Measurements from ENCODE around the gene GAB1. TPM values are rescaled to one million over a fixed set of nuclear protein-coding genes. Genes with fewer than 3 reads are reported as not detected.

GAB1 gene
- 77.4 TPM for total RNA-seq
- long read RNA-seq, full-length matches to known transcripts, result 1 of 6 reads
- long read RNA-seq, partial matches to known transcripts, result 2 of 6 reads
- long read RNA-seq, other reads (novel, unspliced or antisense), result 3 of 6 reads

DNA sequence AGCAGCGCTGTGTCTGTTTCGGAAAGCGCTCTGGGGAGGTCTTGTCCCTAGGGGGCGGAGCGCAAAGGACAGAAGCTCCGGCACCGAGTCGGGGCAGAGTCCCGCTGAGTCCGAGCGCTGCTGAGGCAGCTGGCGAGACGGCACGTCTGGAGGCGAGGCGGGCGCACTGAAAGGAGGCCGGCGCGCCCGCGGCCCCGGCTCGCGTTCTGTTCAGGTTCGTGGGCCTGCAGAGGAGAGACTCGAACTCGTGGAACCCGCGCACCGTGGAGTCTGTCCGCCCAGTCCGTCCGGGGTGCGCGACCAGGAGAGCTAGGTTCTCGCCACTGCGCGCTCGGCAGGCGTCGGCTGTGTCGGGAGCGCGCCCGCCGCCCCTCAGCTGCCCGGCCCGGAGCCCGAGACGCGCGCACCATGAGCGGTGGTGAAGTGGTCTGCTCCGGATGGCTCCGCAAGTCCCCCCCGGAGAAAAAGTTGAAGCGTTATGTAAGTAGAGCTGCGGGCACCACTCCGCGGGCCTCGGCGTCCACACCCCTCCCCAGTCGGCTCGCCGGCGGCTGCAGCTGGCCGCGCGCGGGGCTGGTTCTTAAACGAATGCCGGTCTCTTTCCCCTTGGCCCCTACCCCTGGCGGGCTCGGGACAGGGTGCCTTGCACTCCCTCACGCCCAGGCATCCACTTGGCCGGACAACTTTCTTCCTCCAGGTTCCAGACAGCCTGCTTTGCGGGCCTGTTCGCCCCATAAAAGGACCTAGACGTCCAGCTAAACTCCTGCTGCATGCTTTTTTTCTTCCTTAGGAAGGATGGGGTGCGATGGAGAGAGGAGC lies at the start of gene GAB1:
TSS of gene GAB1 (plus strand) at position 96 of the 819 bp plus-strand sequence. CDS start at position 409, 313 bp downstream.
- ATAC-seq (peak; percentile 74), DNase-seq (ENCODE audit: missing footprints) (peak; percentile 90)
- intact Hi-C loops (cut with DNase I), result loop anchor here (2.0 to 5.0 kb wide), 7 partner anchors 40 to 145 kb away; no protein-coding TSS in a partner anchor

DNA sequence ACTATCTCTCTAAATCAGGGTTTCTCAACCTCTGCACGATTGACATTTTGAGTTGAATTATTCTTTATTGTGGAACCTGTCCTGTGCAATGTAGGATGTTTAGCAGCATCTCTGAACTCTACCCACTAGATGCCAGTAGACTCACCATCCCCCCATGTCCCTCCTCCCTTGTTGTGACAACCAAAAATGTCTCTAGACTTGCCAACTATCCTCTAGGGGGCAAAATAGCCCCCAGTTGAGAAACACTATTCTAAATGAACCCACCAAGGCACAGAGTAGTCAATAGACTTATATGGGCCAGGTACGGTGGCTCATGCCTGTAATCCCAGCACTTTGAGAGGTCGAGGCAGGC lies 49.1 kb upstream of the GAB1 start:
- ATAC-seq, result no peak
- intact Hi-C loops (cut with DNase I), result no loop called here

DNA sequence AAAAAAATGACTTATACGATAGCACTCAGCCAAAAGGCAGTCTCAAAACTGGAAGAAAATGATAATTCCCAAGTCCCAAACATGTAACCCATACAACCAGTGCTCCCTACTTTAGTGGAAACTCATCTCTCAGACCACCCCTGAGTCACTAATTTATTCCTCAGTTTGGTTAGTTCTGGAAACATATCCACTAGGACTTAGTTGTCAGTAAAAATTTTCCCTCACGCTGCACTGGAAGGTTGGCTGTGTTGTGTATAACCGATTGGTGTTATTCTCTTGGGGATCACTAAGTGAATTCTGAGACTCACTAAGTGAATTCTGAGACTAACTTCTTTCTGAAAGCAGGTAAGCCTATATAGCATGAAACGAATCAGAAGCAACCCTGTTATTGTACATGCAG lies 48.5 kb upstream of the GAB1 start:
- no peak for DNase-seq (ENCODE audit: missing footprints)
- no peak for ATAC-seq
- intact Hi-C loops (cut with DNase I), result no loop called here

More for the DNA sequence above, 49.1 kb upstream of the GAB1 start:
- no peak for DNase-seq (ENCODE audit: missing footprints)

DNA sequence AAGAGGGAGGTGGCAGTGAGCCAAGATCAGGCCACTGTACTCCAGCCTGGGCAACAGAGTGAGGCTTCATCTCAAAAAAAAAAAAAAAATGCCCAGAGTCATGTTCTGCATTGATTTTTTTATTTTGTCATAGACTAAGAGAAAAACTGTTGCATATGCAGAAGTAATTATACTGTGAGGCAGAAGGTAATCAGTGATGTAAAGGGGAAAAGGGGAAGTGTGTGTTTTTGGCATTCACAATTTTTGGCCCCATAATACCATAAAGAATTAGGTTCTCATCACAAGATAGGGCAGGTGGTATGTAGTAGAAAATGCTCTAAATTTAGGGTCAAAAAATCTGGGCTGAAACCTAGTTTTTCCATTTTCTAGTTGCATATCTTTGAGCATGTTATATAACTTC lies 47.3 kb upstream of the GAB1 start:
- intact Hi-C loops (cut with DNase I), result no loop called here
- DNase-seq (ENCODE audit: missing footprints) (no peak), ATAC-seq (no peak)

DNA sequence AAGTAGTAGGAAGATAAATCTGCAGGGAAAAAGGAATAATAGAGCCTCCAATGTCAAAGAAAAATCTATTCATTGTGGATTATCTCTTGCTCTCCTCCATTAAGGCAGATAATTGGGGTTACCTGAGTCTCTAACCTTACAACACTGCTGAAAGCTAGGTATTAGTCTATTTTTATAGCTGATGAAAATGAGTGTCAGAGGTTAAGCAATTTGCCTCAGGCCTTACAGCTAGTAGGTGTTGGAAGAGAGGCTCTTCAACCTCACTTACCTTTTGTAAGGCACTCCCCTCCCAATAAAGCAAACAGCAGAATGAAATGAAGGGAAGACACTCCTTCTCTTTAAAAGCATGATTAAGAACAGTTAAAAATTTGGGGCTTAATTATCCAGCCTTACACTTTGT lies 45.4 kb upstream of the GAB1 start:
- intact Hi-C loops (cut with DNase I), result loop anchor here (5.0 kb wide), 1 partner anchor 46 kb away; the partner anchor contains the start of gene GAB1
- ATAC-seq (no peak), DNase-seq (ENCODE audit: missing footprints) (no peak)

DNA sequence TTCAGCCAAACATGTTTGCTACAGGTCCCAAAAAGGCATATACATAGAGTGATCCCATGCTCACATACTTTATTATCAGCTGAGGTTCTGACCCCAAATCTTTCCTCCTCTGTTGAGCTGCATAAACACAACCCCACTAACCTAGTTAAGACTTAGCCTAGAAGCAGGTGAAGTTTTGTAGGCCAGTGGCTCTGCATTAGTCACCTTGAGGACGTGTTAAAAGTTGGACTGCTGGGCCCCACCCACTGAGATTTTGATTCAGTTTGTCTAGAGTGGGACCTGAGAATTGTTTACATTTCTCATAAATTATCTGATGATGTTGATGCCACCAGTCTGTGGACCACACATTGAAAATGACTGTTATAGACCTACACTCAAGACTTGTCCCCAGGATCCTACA lies 43.8 kb upstream of the GAB1 start:
- intact Hi-C loops (cut with DNase I), result loop anchor here (5.0 kb wide), 1 partner anchor 44 kb away; the partner anchor contains the start of gene GAB1
- DNase-seq (ENCODE audit: missing footprints) (no peak), ATAC-seq (no peak)

DNA sequence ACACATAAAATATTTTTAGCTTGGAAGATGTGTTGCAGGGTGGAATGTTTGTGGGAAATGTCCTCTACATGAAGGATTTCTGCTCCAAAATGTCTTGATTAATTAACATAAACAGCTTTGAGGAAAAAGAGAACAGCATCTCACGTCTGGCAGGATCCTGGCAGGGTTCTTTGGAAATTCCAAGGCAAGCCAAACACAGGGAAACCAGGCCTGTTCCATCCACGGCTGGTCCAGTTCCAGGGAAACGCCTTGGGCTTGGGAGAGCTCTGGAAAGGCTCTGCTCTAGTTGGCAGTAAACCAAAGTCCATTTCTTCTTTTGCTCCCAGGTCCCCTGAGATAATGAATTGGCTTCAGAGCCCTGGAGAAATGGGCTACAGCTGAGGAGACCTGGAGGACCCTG lies 42.4 kb upstream of the GAB1 start:
- intact Hi-C loops (cut with DNase I), result loop anchor here (5.0 kb wide), 1 partner anchor 43 kb away; the partner anchor contains the start of gene GAB1
- ATAC-seq (peak; percentile 92), DNase-seq (ENCODE audit: missing footprints) (peak; percentile 90)

DNA sequence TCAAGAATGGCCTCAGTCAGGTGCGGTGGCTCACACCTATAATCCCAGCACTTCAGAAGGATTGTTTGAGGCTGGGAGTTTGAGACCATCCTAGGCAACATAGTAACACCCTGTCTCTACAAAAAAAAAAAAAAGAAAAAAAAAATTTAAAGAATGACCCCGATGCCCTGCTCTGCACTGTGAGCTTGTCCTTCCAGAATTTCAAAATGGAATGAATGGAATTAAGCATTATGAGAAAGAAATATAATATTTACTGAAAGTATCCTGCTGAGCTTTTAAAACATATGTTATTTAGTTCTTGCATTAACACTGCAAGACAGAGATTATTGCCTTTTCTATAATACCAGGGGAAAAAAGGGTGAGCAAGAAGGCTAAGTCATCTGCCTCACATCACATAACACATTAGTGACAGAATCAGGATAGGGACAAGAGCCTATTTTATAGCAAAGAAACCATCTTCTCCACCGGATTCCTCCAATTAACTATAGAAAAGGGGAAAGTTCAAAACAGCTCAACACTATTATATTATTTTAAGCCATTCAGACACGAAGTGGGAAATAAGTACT lies 41.9 kb upstream of the GAB1 start:
- no peak for ATAC-seq
- DNase-seq (ENCODE audit: missing footprints), result no peak
- intact Hi-C loops (cut with DNase I), result loop anchor here (5.0 kb wide), 1 partner anchor 43 kb away; the partner anchor contains the start of gene GAB1

DNA sequence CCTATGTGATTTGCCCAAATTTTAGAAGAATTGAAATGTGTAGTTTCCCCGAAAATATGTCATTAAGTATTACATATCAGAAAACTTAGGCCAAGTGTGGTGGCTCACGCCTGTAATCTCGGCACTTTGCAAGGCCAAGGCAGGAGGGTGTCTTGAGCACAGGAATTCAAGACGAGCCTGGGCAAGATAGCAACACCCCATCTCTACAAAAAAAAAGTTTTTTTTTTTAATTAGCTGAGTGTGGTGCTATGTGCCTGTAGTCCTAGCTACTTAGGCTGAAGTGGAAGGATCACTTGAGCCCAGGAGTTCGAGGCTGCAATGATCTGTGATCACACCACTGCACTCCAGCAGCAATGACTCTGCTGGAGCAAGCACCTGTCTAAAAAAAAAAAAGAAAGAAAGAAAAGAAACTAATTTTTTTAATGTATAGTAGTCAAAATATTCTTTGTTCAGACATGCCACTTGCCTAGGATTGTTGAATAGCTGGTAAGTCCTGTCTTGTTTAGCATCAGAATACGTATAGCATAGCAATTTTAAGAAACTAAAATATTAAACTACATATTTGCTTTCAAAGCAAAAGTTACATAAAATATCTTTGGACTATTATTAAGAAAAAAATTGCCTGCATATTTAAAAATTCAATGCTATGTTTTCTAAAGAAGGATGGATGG lies 40.1 kb upstream of the GAB1 start:
- DNase-seq (ENCODE audit: missing footprints), result no peak
- intact Hi-C loops (cut with DNase I), result no loop called here
- ATAC-seq, result no peak

DNA sequence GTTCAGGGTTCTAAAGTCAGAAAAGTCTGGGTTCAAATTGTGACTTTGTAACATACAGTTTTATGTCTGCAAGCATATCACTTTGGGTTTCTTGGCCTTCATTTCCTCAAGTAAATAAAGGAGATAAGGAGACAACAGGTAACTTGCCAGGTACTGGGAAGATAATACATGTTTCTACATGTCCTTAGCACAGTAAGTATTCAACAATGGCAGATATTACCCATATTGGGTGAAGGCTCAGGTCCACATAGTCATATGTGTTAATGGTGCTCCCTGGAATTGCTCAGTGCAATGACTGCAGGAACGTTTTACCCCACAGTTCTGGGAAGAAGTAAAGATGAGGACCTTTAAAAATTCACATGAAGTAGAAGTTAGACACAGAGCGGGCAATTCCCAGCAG lies 35.8 kb upstream of the GAB1 start:
- intact Hi-C loops (cut with DNase I), result no loop called here
- ATAC-seq (no peak), DNase-seq (ENCODE audit: missing footprints) (no peak)

DNA sequence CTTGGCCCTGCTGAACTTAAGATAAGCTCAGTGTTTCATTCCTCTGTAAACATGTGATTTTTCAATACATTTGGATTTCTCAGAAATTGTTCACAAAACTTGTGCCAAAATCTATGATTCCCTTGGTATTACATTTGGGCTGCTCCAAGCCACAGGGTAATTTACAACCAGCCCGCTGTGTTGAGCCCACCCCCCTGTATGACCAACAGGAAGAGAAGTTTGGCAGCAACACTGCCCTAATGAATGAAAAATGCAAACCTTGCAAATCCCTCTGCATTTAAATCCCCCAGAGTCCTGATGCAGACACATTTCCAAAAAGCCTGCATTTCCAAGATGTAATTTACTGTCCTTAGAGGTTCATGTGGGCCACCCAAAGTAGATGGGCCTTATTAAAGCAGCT lies 34.1 kb upstream of the GAB1 start:
- ATAC-seq (peak; percentile 44), DNase-seq (ENCODE audit: missing footprints) (peak; percentile 64)
- intact Hi-C loops (cut with DNase I), result no loop called here

DNA sequence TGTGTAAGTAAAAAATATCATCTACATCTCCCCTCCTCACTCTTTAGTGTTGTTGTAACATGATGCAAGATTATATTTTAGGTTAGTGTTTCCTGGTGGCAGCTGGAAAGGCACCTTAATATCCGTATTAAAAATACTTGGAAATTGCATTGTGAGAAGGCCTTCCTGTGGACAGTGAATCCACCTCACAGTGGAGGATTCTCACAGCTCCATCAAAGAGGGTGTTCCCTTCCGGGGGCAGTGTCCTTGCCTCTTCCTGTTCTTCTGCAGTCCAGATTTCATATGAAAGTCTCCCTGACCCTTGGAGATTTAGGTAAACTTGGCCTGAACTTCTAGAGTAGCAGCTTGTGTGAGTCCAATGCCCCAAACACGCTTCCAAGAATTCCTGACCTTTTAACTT lies 29.9 kb upstream of the GAB1 start:
- DNase-seq (ENCODE audit: missing footprints) (no peak), ATAC-seq (no peak)
- intact Hi-C loops (cut with DNase I), result no loop called here

DNA sequence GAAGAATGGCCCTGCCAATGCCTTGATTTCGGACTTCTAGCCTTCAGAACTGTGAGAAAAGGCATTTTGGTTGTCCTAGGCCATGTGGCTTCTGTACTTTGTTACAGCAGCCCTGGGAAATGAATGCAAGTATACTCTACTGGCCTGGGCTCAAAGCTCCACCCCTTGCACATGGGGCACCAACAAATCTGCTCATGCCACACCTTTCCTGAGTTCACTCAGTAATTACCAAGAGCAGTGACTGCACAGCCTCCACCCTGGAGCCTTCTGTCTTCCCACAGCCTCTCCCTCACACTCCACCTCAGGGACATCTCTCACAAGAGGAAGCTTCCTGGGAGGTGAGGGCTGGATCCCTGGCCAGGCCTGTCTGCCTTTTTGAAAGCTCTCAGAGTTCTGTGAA lies 29.1 kb upstream of the GAB1 start:
- intact Hi-C loops (cut with DNase I), result no loop called here
- ATAC-seq (no peak), DNase-seq (ENCODE audit: missing footprints) (no peak)

DNA sequence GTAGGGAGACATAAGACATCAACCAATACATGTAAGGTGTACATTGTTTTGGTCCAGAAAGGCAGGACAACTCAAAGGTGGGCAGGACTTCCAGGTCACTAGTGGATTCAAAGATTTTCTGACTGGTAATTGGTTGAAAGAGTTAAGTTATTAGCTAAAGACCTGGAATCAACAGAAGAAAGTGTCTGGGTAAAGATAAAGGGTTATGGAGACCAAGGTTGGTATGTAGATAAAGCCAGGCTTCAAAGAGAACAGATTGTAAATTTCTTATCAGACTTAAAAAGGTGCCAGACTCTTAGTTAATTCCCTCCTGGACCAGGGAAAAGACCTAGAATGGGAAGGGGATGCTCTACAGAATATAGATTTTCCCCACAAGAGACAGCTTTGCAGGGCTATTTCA lies 28.3 kb upstream of the GAB1 start:
- intact Hi-C loops (cut with DNase I), result no loop called here
- ATAC-seq (no peak), DNase-seq (ENCODE audit: missing footprints) (no peak)

DNA sequence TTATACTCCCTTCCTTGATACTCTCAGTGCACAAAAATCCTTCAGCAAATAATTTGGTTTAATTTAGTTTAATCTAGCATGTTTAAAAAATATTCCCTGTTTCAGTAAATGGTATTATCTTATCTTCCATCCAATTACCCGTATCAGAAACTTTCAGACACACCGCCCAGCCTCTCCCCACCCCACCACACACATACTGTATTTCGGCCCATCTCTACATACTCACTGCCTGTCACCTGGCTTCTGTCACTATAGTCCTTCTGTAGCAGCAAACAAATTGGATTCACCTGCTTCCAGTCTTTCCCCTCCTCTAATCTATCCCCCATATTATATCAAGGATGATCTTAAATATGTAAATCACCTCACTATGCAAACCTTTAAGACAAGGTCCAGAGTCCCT lies 24.8 kb upstream of the GAB1 start:
- intact Hi-C loops (cut with DNase I), result no loop called here
- no peak for ATAC-seq
- DNase-seq (ENCODE audit: missing footprints), result no peak

DNA sequence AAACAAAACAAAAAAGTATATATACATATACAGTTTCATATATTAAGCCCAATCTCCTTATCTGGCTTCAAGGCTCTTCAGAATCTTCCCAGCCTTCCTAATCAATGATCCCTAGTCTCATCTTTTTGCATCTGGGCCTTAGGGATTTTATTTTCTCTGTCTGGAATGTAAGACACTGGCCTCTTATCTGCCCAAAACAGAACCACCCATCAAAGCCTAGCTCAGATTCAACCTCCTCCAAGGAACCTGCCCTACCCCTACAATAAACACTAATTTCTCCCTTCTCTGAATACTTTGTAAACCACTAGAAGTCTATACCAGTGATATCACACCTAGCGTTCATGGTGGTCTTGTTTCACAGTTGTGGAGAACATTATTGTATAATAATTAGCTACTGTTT lies 23.2 kb upstream of the GAB1 start:
- no peak for ATAC-seq
- intact Hi-C loops (cut with DNase I), result no loop called here

DNA sequence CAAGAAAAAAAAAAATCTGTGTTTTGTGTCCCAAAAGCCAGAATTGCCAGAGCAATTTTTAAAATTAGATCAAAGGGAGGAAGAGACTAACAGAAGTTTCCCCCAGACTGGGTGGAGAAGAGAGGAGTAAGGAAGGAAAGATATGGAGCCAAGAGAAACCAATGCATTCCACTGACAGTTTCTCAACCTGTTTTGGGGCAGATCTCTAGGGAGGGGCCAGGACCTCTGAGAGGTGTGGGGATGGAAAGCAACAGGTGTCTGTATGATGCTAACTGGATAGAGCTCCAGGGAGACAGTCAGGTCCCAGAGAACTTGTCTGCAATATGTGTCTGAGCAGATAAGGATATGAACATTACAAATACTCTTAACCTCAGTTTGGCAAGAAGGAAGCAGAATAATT lies 22.7 kb upstream of the GAB1 start:
- ATAC-seq (no peak), DNase-seq (ENCODE audit: missing footprints) (no peak)
- intact Hi-C loops (cut with DNase I), result no loop called here

More for the DNA sequence above, 23.2 kb upstream of the GAB1 start:
- no peak for DNase-seq (ENCODE audit: missing footprints)

DNA sequence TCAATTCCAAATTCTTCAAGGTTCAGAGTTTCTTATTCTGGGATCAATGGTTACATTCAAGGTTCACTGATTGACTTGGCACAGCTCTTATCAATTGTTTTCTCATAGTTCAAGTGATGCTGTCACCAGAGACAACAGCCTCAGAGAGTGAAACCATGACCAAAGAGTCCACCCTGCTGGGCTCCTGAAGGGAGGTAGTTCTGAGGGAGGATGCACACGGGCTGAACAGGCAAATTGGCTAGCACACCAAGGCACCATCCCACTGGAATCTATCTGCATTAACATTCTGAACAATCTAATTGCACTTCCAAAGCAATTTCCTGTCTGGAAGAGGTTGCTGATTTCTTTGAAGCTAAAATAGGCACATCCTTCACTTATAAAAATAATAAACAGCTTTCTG lies 16.6 kb upstream of the GAB1 start:
- intact Hi-C loops (cut with DNase I), result no loop called here

DNA sequence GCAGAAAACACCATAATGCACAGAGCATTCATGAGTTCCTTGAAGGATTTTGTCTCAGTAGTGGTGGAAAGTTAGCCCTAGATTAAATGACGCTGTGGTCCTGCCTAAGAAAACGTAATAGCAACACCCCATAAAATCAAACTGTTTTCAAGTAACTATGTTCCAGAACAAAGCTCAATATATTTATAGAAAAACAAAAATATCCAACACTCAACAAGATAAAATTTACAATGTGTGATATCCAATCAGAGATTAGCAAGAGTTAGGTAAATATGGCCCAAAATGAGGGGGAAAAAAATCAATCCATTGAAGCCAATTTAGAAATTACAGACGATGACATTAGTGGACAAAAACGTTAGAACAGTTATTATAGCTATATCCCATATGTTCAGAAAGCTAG lies 9.9 kb upstream of the GAB1 start:
- intact Hi-C loops (cut with DNase I), result no loop called here
- DNase-seq (ENCODE audit: missing footprints) (no peak), ATAC-seq (no peak)

More for the DNA sequence above, 16.6 kb upstream of the GAB1 start:
- no peak for ATAC-seq
- DNase-seq (ENCODE audit: missing footprints), result no peak

DNA sequence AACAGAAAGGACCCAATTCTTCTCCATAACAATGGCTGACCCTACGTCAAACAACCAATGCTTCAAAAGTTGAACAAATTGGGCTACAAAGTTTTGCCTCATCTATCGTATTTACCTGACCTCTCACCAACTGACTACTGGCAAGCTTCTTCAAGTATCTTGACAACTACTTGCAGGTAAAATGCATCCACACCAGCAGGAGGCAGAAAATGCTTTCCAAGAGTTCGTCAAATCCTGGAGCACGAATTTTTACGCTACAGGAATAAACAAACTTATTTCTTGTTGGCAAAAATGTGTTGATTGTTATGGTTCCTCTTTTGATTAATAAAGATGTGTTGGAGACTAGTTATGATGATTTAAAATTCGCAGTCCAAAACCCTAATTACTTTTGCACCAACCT lies 6.7 kb upstream of the GAB1 start:
- intact Hi-C loops (cut with DNase I), result no loop called here

More for the DNA sequence above, 6.7 kb upstream of the GAB1 start:
- ATAC-seq (no peak), DNase-seq (ENCODE audit: missing footprints) (no peak)

Data from Right ventricle myocardium inferior (tissue), 1 donor.